Measurements from ENCODE around the gene CCKAR.

Gene CCKAR

DNA sequence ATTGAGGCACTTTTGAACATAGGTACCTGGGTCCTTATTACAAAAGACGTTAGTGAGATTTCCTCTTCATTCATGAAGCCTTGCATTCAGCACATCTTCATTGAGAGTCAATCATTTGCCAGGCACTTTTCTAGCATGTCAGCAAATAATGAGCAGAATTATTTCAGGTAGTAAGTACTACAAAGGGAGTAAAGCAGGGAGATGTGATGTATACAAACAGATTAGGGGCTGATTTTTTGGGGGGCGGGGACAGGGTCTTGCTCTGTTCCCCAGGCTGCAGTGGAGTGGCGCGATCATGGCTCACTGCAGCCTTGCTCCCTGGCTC, 638 bp upstream of the CCKAR start:
- DNase-seq (ENCODE audit: low read depth): no peak

GRCh38 chr4:26489101-26489985, 941 bp downstream of the CCKAR start:
- DNase-seq (ENCODE audit: low read depth): no peak

- DNase-seq (ENCODE audit: low read depth): no peak
Measured at GRCh38 chr4:26485684-26486083, 4.6 kb downstream of the CCKAR start.

- no peak for DNase-seq (ENCODE audit: low read depth)
Measured at GRCh38 chr4:26484516-26484915, 5.8 kb downstream of the CCKAR start.

DNA sequence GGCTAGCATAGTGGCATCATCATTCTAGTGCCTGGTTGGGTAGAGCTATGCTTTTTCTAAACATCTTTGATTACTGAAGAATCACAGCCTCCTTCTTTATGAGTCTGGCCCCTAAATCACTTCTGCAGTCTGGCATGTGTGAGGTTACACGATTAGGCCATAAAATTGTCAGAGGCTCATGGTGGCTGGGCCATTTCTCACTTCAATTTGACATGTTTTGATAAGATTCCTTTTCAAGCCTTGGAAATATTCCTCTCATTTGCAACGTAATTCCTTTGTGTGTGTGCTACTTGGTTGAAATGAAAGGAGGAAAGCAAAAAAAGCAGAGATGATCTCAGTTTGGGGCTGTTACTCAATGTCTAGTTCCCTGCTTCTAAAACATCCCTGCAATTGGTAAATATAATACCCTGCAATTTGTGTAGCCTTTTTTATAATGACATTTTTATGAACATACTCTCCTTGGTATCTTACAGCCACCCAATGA, 6.2 kb downstream of the CCKAR start:
- no peak for DNase-seq (ENCODE audit: low read depth)

GRCh38 chr4:26482508-26483462, 7.5 kb downstream of the CCKAR start:
- DNase-seq (ENCODE audit: low read depth): no peak

DNA sequence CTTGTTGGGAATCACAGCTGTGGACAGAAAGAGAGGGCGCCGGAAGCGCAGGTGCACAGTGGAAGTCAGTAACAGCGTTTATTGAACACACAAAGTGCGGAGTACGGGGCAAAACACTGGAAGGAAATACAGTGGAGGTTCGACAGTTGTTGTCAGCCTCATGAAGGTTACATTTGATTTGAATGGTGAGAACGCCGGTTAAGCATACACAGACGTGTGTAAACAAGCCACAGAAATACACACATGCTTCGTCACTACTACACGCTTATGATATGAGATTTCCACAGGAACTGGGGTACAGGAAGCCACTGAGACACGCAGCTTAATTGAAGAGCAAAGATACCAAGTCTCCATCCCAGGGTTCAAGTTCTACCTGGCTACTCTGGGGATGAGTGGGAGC, 12.0 kb downstream of the CCKAR start:
- DNase-seq (ENCODE audit: low read depth): no peak

GRCh38 chr4:26476545-26476944, 13.7 kb downstream of the CCKAR start:
- DNase-seq (ENCODE audit: low read depth): no peak

- DNase-seq (ENCODE audit: low read depth): no peak
Measured at GRCh38 chr4:26475716-26476115, 14.6 kb downstream of the CCKAR start.

GRCh38 chr4:26474551-26474950, 15.7 kb downstream of the CCKAR start:
- DNase-seq (ENCODE audit: low read depth): no peak

DNA sequence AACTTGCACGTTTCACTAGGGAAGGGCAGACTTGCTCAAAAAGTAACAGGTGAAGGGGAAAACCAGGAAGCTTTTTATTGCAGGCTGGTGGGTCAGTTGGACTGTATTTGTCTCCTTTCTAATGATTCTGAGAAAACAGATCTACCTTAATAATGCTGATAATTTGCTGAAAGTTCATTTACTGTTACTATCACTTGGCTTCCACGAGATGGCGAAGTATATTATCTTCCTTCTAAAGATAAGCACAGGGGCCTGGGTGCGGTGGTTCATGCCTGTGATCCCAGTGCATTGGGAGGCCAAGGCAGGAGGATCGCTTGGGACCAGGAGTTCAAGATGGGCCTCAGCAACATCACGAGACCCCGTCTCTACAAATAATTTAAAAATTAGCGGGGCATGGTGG, 16.4 kb downstream of the CCKAR start:
- no peak for DNase-seq (ENCODE audit: low read depth)

GRCh38 chr4:26471890-26472289, 18.4 kb downstream of the CCKAR start:
- no peak for DNase-seq (ENCODE audit: low read depth)

DNA sequence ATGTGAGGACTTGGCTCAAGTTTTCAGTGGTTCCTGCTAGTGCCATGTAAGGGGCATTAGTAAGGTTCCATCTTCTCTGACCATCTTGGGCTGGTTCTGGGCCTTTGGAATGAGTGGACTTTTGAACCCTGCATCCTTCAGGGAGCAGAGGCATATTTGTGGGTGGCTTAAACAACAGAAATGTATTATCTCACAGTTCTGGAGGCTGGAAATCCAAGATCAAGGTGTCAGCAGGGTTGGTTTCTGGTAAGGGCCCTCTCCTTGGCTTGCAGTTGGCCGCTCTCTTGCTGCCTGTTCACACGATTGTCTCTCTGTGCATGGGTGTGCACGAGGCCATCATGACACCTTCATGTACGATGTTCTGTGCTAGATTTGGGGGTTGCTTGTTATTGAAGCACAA, 21.3 kb downstream of the CCKAR start:
- no peak for DNase-seq (ENCODE audit: low read depth)

- DNase-seq (ENCODE audit: low read depth): no peak
Measured at GRCh38 chr4:26468283-26468949, 21.9 kb downstream of the CCKAR start.

- no peak for DNase-seq (ENCODE audit: low read depth)
Measured at GRCh38 chr4:26467724-26468123, 22.6 kb downstream of the CCKAR start.

GRCh38 chr4:26466578-26467270, 23.6 kb downstream of the CCKAR start:
- no peak for DNase-seq (ENCODE audit: low read depth)

GRCh38 chr4:26464420-26465095, 25.7 kb downstream of the CCKAR start:
- no peak for DNase-seq (ENCODE audit: low read depth)

- DNase-seq (ENCODE audit: low read depth): no peak
Measured at GRCh38 chr4:26463386-26463785, 26.9 kb downstream of the CCKAR start.

GRCh38 chr4:26462874-26463273, 27.4 kb downstream of the CCKAR start:
- DNase-seq (ENCODE audit: low read depth): no peak

- DNase-seq (ENCODE audit: low read depth): no peak
Measured at GRCh38 chr4:26459756-26460530, 30.3 kb downstream of the CCKAR start.

Measured in activated T-helper 1 cell treated with Interleukin-2 at 50 U/mL for 16 hours (primary cell).